AG09319 (cell line): ENCODE measurements around the gene TCERG1L.

ENCODE experiments used
- DNase-seq: peaks from one replicate; pipeline ENCODE4 v3.0.0-alpha.2; 2010; ENCODE audit warnings: low read depth; ENCODE audit errors: extremely low read depth
- TF ChIP-seq, protein P1 (sequence below): IDR thresholded peaks from 2 replicates; pipeline ENCODE4 v1.5.1; 2011; ENCODE audit warnings: low read depth, mild to moderate bottlenecking, inconsistent platforms, low read length, moderate library complexity

Gene TCERG1L

DNA sequence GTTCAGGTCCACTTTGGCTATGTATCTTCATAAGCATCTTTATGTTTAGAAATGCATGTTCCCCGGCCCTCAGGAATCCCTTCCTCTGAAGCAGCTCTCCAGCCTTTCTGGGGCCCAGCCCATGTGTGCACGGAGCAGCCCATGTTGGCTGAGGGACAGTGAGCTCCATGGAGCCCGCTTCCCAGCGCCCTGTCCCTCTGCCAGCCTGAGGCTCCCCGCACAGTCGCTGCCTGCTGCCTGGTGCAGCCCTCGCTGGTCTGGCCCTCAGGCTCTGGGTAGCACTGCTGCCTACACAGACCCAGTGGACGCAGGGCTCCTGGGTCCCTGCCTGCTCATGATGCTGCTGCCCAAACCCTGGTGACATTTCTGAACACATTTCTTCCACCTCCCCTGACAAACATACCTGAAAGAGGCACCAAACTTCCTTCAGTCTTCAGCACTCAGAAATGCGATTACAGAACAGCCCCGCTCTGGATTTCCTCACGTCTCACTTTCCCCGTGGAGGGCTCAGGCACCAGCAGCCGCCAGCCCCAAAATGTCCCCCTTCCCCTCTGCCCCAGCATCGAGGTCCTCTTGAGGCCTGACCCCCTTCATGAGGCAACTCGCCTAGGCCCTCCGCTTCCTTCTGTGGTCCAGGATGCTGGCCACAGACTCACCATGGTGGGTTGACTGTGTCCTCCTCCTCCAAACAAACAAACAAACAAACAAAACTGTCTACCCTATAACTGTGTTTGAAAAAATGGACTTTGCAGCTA lies 5.0 kb upstream of the TCERG1L start:
- DNase-seq: no peak
- TF ChIP-seq, protein P1, sequence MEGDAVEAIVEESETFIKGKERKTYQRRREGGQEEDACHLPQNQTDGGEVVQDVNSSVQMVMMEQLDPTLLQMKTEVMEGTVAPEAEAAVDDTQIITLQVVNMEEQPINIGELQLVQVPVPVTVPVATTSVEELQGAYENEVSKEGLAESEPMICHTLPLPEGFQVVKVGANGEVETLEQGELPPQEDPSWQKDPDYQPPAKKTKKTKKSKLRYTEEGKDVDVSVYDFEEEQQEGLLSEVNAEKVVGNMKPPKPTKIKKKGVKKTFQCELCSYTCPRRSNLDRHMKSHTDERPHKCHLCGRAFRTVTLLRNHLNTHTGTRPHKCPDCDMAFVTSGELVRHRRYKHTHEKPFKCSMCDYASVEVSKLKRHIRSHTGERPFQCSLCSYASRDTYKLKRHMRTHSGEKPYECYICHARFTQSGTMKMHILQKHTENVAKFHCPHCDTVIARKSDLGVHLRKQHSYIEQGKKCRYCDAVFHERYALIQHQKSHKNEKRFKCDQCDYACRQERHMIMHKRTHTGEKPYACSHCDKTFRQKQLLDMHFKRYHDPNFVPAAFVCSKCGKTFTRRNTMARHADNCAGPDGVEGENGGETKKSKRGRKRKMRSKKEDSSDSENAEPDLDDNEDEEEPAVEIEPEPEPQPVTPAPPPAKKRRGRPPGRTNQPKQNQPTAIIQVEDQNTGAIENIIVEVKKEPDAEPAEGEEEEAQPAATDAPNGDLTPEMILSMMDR: no peak

DNA sequence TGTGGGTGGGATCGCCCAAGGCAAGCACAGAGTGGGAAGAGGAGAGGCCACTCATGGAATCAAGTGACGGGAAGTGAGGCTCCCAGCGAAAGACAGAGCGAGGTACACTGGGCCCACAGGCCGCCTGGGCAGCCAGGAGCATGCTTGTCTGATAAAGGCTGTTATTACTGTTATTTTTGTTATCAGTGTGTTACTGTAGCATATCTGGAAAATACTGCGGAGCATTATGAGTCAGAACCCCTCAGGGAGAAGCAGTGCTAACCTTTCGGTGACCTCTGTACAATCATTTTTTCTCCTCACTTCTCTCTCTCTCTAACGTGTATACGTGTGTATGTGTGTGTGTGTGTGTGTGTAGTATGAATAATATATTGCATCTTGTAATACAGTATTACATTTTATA lies 3.8 kb upstream of the TCERG1L start:
- TF ChIP-seq, protein P1: no peak
- no peak for DNase-seq

DNA sequence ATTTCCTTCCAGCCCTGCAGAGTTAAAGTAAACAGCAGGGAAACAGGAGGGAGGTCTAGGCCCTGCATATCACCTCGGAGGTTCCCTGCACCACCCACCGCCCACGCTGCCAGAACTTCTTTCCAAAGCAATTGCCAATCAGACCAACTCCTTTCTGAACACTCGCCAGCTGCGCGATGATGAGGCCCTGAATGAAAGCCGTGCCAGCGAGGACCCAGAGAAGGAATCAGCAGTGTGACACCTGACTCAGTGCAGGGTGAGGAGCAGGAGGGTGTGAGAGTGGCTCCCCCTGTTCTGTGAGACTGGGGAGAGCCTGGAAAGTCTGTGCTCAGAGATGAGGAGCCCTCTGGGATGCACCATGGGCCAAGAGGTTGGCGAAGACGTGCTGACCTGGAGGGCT lies 3.3 kb upstream of the TCERG1L start:
- TF ChIP-seq, protein P1: no peak
- no peak for DNase-seq

DNA sequence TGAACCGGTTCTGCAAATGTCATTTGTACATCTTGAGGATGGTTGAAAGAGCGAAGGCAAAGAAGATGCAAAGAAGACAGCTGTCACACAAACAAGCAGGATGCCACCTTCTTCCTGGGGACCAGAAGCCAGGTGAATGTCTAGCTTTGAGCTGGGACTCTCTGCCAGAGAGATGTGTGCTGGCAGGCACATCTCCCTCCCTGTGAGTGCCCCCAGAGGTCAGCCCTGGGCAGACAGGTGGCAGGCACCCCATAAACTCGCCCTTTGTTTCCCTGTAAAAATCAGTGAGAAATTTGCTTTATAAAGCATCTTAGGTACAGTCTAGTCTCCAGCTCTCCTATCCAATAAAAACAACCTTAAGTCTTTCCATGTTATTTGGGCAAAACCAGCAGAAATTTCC lies 2.6 kb upstream of the TCERG1L start:
- no peak for DNase-seq
- TF ChIP-seq, protein P1: no peak

DNA sequence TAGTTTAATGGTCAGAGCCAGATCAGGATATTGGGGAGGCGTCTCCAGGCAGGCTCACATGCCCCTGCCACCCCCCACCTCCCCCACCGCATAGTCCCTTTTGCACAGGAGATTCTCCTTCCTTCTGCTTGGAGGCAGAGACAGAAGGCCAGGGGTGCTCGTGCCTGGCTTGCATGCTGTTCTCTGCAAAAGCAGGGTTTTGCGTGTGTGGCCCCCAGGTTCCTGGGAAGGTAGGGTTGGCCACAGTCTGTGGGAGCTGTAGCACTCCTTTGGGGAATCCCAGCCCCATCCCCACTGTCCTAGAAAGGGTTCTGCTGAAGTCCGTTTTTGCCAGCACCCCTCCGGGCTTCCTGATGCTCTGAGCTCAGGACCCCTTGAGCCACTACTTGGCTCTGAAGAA lies 1.9 kb upstream of the TCERG1L start:
- TF ChIP-seq, protein P1: no peak
- DNase-seq: no peak

DNA sequence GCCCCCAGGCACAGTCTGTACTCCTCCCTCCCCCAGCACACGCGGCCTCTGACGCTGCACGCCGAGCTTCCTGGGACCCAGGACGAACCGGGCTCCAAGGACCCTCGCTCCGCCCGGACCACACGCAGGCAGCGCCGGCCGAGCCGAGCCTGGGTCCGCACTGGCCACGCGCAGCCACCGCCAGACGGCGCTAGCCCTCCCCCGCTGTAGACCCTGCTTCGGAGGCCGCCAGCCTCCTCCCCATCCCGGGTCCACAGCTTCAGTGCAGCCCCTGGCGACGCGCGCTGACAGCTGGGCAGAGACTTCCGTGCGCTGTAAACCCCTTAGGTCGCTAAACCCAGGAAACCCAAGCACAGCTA lies 936 bp upstream of the TCERG1L start:
- TF ChIP-seq, protein P1: peak; percentile 3
- no peak for DNase-seq

DNA sequence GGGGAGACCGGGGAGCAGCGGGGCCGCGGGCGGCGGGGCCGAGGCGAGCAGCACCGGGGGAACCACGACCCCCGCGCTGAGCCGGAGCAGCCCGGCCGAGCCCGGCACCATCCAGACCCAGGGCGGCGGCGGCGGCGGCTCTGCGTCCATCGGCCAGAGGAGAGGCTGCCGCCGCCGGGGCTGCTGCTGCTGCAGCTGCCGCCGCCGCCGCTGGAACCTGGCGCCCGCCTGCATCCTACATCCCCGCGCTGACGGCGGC lies 190 bp downstream of the TCERG1L start:
- no peak for DNase-seq
- TF ChIP-seq, protein P1: no peak
